Ovary (tissue), 9 donors: ENCODE results near the gene IL23R. TPM values are rescaled to one million over a fixed set of nuclear protein-coding genes. Genes with fewer than 3 reads are reported as not detected.

Source experiments
- DNase-seq, 5 donors: peaks; one replicate each; pipeline ENCODE4 v3.0.0-alpha.2; 2019 to 2020
- H3K27ac ChIP-seq, 2 donors: fragments of 200-600 bp; one replicate each; pipeline versions ENCODE4 v1.5.1 to v1.8.0; 2019 to 2022
- H3K27me3 ChIP-seq: fragments of 200-600 bp; one replicate; pipeline ENCODE4 v1.8.0; 2022
- H3K36me3 ChIP-seq: fragments of 200-600 bp; sonication (generic); one replicate; pipeline ENCODE4 v1.5.1; 2019
- H3K4me1 ChIP-seq: one replicate; pipeline ENCODE4 v1.8.1; 2013; ENCODE audit warnings: mild to moderate bottlenecking, moderate library complexity; ENCODE audit not compliant: insufficient read depth
- H3K4me3 ChIP-seq: fragments of 200-600 bp; sonication (generic); one replicate; pipeline ENCODE4 v1.5.1; 2017
- H3K9me3 ChIP-seq, 2 donors: fragments of 200-600 bp in 1 of 2; sonication (generic) in 1 of 2; one replicate each; pipeline versions ENCODE4 v1.5.1 to v1.8.1; 2013 to 2019; ENCODE audit warnings: mild to moderate bottlenecking in 1 of 2, moderate library complexity in 1 of 2
- EP300 ChIP-seq: sonication (generic); formaldehyde crosslinking; IDR thresholded peaks from one replicate; pipeline ENCODE4 v1.6.1; 2017; ENCODE audit warnings: antibody characterized with exemption
- POLR2A ChIP-seq: fragments of 450-650 bp; IDR thresholded peaks from one replicate; pipeline ENCODE4 v1.6.1; 2017; ENCODE audit warnings: antibody characterized with exemption, mild to moderate bottlenecking, moderate library complexity
- WGBS, 3 donors: extraction: QIAGEN DNeasy Blood & Tissue Kit in 1 of 3; methylation state at CpG; one replicate each; pipeline versions ENCODE4 v1.1.5 to v1.1.7; 2013 to 2017; 5-methylcytosine and 5-hydroxymethylcytosine counted together
- intact Hi-C, 4 donors: fragments of 100-400 bp; cut with DNase I; formaldehyde crosslinking; loops; one replicate each; pipeline versions ENCODE4 v1.11.0 to v1.15.1; 2022 to 2023
- polyA plus RNA-seq, 2 donors: library from polyadenylated mRNA; stranded (reverse); fragments of 200-250 nt in 1 of 2; fragments of 350-450 nt in 1 of 2; fragmentation: Illumina TruSeq in 1 of 2; extraction: RNeasy Lipid Tissue Mini Kit (QIAGEN cat#74804) in 1 of 2; gene quantifications; one replicate each; pipeline ENCODE4 v1.2.3, GENCODE V29; 2013 to 2014
- total RNA-seq, 7 donors: library from RNA; depleted of rRNA in 2 of 7; stranded (reverse); fragments of >200 nt in 2 of 7; fragmentation: NEBNext Ultra II Directional in 3 of 7; extraction: Animal tissue kit (Norgen Biotek cat#: 25700) in 3 of 7; gene quantifications; one replicate each; pipeline versions ENCODE4 v1.1.0 to v1.2.4, GENCODE V29; 2016 to 2023
- TF ChIP-seq, protein P1 (sequence below), 3 donors: fragments of 450-650 bp in 2 of 3; fragments of 200-600 bp in 1 of 3; IDR thresholded peaks; one replicate each; pipeline versions ENCODE4 v1.5.1 to v1.8.0; 2016 to 2022; ENCODE audit warnings: antibody characterized with exemption in 3 of 3, mild to moderate bottlenecking in 1 of 3
- donor health status: DM: no; HTN: no; CAD: no; lungs with moderate emphysema.
- donor health status: DM: no; HTN: no; CAD: no.
- donor health status: Bipolar disorder and iron deficiency.
- donor health status: DM: yes; HTN: yes; CAD: no.
- donor health status: DM: no; HTN: no; CAD: no.
- donor health status: DM: yes; HTN: yes; CAD: no.

IL23R gene
- total and polyA plus RNA-seq, 9 donors, result 0.02 to 0.68 TPM; not detected in 7

DNA sequence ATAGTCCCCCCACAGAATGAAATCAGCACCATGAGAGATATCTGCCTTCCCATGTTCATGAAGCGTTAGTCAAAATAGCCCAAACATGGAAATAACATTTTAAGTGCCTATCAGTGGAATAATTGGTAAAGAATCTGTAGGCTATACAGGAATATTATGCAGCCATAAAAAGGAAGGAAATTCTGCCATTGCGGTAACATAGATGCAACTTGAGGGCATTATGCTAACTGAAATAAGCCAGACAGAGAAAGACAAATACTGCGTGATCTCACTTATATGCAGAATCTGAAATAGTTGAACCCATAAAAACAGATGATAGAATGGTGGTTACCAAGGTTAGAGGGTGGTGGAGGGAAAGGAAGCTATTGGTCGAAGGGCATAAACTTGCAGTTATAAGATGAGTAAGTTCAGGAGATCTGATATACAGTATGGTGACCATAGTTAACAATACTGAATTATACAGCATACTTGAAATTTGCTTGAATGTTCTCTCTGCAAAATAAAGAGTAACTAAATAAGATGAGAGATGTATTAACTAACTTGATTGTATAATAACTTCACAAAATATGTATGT lies 699 bp upstream of the IL23R start:
- TF ChIP-seq EP300 (no peak), POLR2A (no peak)
- TF ChIP-seq, protein P1, sequence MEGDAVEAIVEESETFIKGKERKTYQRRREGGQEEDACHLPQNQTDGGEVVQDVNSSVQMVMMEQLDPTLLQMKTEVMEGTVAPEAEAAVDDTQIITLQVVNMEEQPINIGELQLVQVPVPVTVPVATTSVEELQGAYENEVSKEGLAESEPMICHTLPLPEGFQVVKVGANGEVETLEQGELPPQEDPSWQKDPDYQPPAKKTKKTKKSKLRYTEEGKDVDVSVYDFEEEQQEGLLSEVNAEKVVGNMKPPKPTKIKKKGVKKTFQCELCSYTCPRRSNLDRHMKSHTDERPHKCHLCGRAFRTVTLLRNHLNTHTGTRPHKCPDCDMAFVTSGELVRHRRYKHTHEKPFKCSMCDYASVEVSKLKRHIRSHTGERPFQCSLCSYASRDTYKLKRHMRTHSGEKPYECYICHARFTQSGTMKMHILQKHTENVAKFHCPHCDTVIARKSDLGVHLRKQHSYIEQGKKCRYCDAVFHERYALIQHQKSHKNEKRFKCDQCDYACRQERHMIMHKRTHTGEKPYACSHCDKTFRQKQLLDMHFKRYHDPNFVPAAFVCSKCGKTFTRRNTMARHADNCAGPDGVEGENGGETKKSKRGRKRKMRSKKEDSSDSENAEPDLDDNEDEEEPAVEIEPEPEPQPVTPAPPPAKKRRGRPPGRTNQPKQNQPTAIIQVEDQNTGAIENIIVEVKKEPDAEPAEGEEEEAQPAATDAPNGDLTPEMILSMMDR (IDR thresholded peaks at IDR 0.05), result no peak
- Histone ChIP-seq H3K4me3 (no peak overlapping the region), H3K9me3 (no peaks in the 10 kb centered on the region), H3K27ac (no peak overlapping the region), H3K27me3 (no peaks in the 10 kb centered on the region), H3K4me1 (no peaks in the 10 kb centered on the region), H3K36me3 (no peaks in the 10 kb centered on the region)
- DNase-seq, result no peak
- 94 to 96% (median 95%) methylated on average over 4 of the region's 4 CpGs for WGBS, 3 donors
- intact Hi-C loops, result no loop called here

- no peak overlapping the region for H3K27ac ChIP-seq
- DNase-seq, result no peak
- WGBS, 3 donors, result 34 to 55% (median 43%) methylated on average over 2 of the region's 2 CpGs
- no peak overlapping the region for H3K4me3 ChIP-seq
- no peaks in the 10 kb centered on the region for H3K36me3 ChIP-seq
- TF ChIP-seq, protein P1 (IDR thresholded peaks at IDR 0.05), result no peak
- TF ChIP-seq POLR2A, result no peak
- TF ChIP-seq EP300, result no peak
- intact Hi-C loops, result no loop called here
- H3K4me1 ChIP-seq, result no peaks in the 10 kb centered on the region
- no peaks in the 10 kb centered on the region for H3K27me3 ChIP-seq
- H3K9me3 ChIP-seq, result no peaks in the 10 kb centered on the region
Observed at GRCh38 chr1:67169496-67169895, 3.2 kb downstream of the IL23R start.

- H3K27ac ChIP-seq, result no peak overlapping the region
- WGBS, 3 donors, result 10 to 30% (median 18%) methylated on average over 3 of the region's 3 CpGs
- H3K4me3 ChIP-seq, result no peak overlapping the region
- no peaks in the 10 kb centered on the region for H3K27me3 ChIP-seq
- no peaks in the 10 kb centered on the region for H3K9me3 ChIP-seq
- TF ChIP-seq EP300, result no peak
- TF ChIP-seq POLR2A, result no peak
- TF ChIP-seq, protein P1 (IDR thresholded peaks at IDR 0.05), result no peak
- DNase-seq, result no peak
- H3K36me3 ChIP-seq, result no peaks in the 10 kb centered on the region
- intact Hi-C loops, result no loop called here
- no peaks in the 10 kb centered on the region for H3K4me1 ChIP-seq
Observed at GRCh38 chr1:67169932-67170331, 3.7 kb downstream of the IL23R start.

DNA sequence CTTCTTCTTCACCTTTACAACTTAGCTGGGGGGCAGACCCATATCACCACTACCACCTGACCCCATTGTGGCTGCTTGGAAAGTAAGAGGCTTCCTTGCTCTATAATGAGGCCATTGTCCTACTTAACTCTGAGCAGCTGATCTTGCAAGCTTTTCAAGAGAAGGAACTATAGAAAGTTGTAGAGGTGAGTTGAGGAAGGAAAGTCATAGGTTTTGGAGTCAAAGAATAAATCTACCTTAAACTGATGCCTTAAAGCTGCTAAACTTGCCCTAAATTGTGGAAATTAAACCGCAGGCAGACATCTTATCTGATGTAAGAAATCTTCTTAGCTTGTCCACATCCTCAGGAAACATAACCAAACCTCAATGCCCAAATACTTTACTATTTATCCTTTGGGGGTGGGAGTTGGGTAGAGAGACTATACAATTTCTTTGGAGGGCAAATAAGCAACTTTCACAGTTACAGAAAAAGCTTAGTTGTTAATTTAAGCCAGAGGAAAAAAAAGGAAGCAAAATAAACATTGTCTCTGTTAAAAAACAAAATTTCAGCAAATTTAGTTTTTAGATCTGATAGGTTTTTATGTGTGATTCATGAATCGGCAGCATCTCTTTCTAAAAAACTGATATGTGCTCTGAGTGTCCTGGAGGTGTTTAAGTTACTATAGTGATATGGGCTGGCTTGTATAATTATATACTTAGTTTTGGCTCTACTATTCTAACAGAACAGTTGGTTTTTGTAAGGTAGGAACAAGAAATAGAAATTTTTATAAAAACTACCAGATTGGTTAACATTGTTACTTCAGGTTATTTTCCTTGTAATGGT lies 4.7 kb downstream of the IL23R start:
- intact Hi-C loops, result no loop called here
- DNase-seq, result no peak

More for the DNA sequence above, 4.7 kb downstream of the IL23R start:
- no peaks in the 10 kb centered on the region for H3K36me3 ChIP-seq
- TF ChIP-seq, protein P1 (IDR thresholded peaks at IDR 0.05), result no peak
- no peak for TF ChIP-seq POLR2A
- no peak for TF ChIP-seq EP300
- no peak overlapping the region for H3K4me3 ChIP-seq
- no peak overlapping the region for H3K27ac ChIP-seq
- no peaks in the 10 kb centered on the region for H3K9me3 ChIP-seq
- H3K4me1 ChIP-seq, result no peaks in the 10 kb centered on the region
- WGBS, 3 donors, result 80 to 86% (median 86%) methylated on average over 2 of the region's 2 CpGs
- no peaks in the 10 kb centered on the region for H3K27me3 ChIP-seq
